MM.1S (cell line): ENCODE measurements around the gene DCXR.

Source experiments
- DNase-seq: peaks from one replicate; pipeline ENCODE4 v3.0.0-alpha.2; 2015
- H2AFZ ChIP-seq: fragments of 300-600 bp; sonication (generic); 2 replicates; pipeline ENCODE4 v1.6.0; 2016; ENCODE audit warnings: antibody characterized with exemption, low read length
- H3F3A ChIP-seq: fragments of 300-600 bp; sonication (generic); 2 replicates; pipeline ENCODE4 v1.6.1; 2016; ENCODE audit warnings: mild to moderate bottlenecking, antibody characterized with exemption, low read length, moderate library complexity, mixed read lengths; ENCODE audit not compliant: insufficient read depth
- H3K27ac ChIP-seq: fragments of 300-600 bp; sonication (generic); 2 replicates; pipeline ENCODE4 v1.5.1; 2016; ENCODE audit warnings: mild to moderate bottlenecking, low read length
- H3K27me3 ChIP-seq: fragments of 300-600 bp; sonication (generic); replicated peaks from 2 replicates; pipeline ENCODE4 v1.6.0; 2016; ENCODE audit warnings: low read length; ENCODE audit not compliant: insufficient read depth
- H3K36me3 ChIP-seq: fragments of 300-600 bp; sonication (generic); replicated peaks from 2 replicates; pipeline ENCODE4 v1.6.1; 2016; ENCODE audit warnings: mild to moderate bottlenecking, low read length, mixed read lengths; ENCODE audit not compliant: insufficient read depth
- H3K4me1 ChIP-seq: fragments of 300-600 bp; sonication (generic); 2 replicates; pipeline ENCODE4 v1.6.1; 2016; ENCODE audit warnings: low read length, mixed read lengths
- H3K4me2 ChIP-seq: fragments of 300-600 bp; sonication (generic); 2 replicates; pipeline ENCODE4 v1.6.0; 2016; ENCODE audit warnings: low read depth, low read length
- H3K4me3 ChIP-seq: fragments of 300-600 bp; sonication (generic); 2 replicates; pipeline ENCODE4 v1.5.1; 2016; ENCODE audit warnings: low read length, mixed read lengths
- H3K79me2 ChIP-seq: fragments of 300-600 bp; sonication (generic); 2 replicates; pipeline ENCODE4 v1.6.1; 2016; ENCODE audit warnings: mixed run types, low read length, mixed read lengths
- H3K9ac ChIP-seq: fragments of 300-600 bp; sonication (generic); 2 replicates; pipeline ENCODE4 v1.6.1; 2016; ENCODE audit warnings: low read length, mixed read lengths
- H3K9me2 ChIP-seq: fragments of 300-600 bp; sonication (generic); replicated peaks from 2 replicates; pipeline ENCODE4 v1.6.1; 2016; ENCODE audit warnings: mild to moderate bottlenecking, low read length, mixed read lengths; ENCODE audit not compliant: insufficient read depth
- H3K9me3 ChIP-seq: fragments of 300-600 bp; sonication (generic); replicated peaks from 2 replicates; pipeline ENCODE4 v1.6.1; 2016; ENCODE audit warnings: mild to moderate bottlenecking, low read length, mixed read lengths; ENCODE audit not compliant: insufficient read depth
- H4K20me1 ChIP-seq: fragments of 300-600 bp; sonication (generic); 2 replicates; pipeline ENCODE4 v1.6.1; 2016; ENCODE audit warnings: mild to moderate bottlenecking, low read length, moderate library complexity, mixed read lengths; ENCODE audit not compliant: insufficient read depth
- EZH2 ChIP-seq: fragments of 300-600 bp; sonication (generic); optimal IDR thresholded peaks from 2 replicates; pipeline ENCODE3; 2017; ENCODE audit warnings: low read depth, mild to moderate bottlenecking, antibody characterized with exemption, low read length, mixed read lengths
- EZH2phosphoT487 ChIP-seq: fragments of 300-600 bp; sonication (generic); IDR thresholded peaks from 2 replicates; pipeline ENCODE4 v1.6.1; 2018; ENCODE audit warnings: antibody characterized with exemption, low read length
- TF ChIP-seq, protein P1 (sequence below): fragments of 300-600 bp; sonication (generic); IDR thresholded peaks from 2 replicates; pipeline ENCODE4 v1.5.1; 2016; ENCODE audit warnings: antibody characterized with exemption, low read length, mixed read lengths

The DCXR gene

DNA sequence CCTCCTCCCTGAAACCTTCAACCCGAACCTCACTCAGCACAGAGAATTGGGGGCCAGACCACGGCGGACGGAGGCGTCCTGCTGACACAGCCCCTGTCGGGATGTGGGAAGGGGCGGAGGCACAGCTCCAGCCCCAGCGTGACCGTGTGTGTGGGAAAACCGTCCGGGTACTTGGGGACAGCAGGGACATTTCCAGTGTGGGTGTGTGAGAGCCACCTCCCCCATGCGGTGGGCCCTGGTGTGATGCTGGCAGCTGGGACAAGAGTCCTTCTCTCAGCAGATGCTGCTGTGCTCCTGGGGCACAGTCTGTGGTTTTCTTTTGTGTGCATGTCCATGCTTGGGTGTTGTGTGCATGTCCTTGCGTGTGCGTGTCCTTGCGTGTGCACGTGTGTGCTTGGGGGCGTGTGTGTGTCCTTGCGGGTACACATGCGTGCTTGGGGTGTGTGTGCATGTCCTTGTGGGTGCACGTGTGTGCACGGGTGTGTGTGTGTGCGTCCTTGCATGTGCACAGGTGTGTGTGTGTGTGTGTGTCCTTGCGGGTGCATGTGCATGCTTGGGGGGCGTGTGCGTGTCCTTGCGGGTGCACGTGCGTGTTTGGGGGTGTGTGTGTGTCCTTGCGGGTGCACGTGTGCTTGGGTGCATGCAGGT is 31.7 kb downstream of the DCXR start:
- H3K4me3 ChIP-seq, result no peak overlapping the region
- no peak overlapping the region for H3K4me2 ChIP-seq
- no peak overlapping the region for H3K9ac ChIP-seq
- no peak overlapping the region for H2AFZ ChIP-seq
- TF ChIP-seq EZH2phosphoT487 (no peak), EZH2 (no peak)
- TF ChIP-seq, protein P1, sequence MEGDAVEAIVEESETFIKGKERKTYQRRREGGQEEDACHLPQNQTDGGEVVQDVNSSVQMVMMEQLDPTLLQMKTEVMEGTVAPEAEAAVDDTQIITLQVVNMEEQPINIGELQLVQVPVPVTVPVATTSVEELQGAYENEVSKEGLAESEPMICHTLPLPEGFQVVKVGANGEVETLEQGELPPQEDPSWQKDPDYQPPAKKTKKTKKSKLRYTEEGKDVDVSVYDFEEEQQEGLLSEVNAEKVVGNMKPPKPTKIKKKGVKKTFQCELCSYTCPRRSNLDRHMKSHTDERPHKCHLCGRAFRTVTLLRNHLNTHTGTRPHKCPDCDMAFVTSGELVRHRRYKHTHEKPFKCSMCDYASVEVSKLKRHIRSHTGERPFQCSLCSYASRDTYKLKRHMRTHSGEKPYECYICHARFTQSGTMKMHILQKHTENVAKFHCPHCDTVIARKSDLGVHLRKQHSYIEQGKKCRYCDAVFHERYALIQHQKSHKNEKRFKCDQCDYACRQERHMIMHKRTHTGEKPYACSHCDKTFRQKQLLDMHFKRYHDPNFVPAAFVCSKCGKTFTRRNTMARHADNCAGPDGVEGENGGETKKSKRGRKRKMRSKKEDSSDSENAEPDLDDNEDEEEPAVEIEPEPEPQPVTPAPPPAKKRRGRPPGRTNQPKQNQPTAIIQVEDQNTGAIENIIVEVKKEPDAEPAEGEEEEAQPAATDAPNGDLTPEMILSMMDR, result no peak
- no peak for DNase-seq
- H3K79me2 ChIP-seq, result no peaks in the 10 kb centered on the region
- no peaks in the 10 kb centered on the region for H3K36me3 ChIP-seq
- H3F3A ChIP-seq, result no peaks in the 10 kb centered on the region
- H3K4me1 ChIP-seq, result no peaks in the 10 kb centered on the region
- H3K27me3 ChIP-seq, result no peaks in the 10 kb centered on the region
- no peak overlapping the region for H3K27ac ChIP-seq
- no peaks in the 10 kb centered on the region for H3K9me3 ChIP-seq
- H3K9me2 ChIP-seq, result no peaks in the 10 kb centered on the region
- no peaks in the 10 kb centered on the region for H4K20me1 ChIP-seq

DNA sequence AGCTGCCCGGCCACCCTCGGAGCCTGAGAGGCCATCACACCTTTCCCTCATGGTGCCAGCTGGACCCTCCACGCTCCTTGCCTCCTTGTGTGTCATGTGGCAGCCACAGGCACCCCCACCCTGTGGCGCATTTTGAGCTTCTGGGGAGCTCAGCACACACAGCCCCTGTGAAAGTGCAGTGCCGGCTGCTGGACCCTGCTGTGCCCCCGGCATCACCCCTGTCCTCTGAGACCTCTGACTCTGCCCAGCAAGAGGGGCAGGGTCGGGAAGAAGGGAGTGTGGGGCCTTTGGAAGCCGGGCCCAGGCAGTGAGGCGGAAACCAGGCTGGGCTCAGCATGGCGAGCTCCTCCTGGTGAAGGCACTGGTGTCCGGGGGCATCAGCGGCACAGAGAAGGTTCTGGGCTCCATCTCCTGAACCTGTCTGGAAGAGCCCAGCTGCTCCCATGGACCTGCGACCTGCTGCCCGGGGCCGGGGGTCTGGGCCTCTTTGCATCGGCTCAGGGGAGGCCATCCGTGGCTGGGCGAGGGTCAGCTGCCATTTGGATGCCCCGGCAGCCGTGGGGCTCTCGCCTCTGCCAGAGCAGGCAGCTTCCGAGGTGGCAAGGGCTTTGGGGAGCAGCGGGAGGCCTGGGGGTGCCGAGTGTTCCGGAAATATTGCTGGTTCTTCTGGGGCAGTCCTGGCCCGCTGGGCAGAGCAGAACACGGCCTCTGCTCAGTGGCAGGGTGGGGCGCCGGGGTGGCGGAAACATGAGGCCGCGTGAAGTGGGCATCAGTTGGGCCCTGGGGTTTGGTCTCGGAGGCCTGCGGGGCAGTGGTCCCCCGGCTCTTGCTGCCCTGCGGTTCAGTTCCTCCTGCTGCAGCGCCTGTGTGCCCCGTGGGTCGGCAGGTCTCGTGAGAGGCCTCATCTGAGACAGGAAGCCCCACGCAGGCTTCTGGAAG is 32.7 kb downstream of the DCXR start:
- Histone ChIP-seq H3K9ac (no peak overlapping the region), H3K4me1 (no peaks in the 10 kb centered on the region), H3K27me3 (no peaks in the 10 kb centered on the region), H3F3A (no peaks in the 10 kb centered on the region), H4K20me1 (no peaks in the 10 kb centered on the region), H3K9me2 (no peaks in the 10 kb centered on the region), H3K36me3 (no peaks in the 10 kb centered on the region), H2AFZ (no peak overlapping the region), H3K4me3 (no peak overlapping the region), H3K9me3 (no peaks in the 10 kb centered on the region), H3K4me2 (no peak overlapping the region), H3K27ac (no peak overlapping the region), H3K79me2 (no peaks in the 10 kb centered on the region)
- TF ChIP-seq, protein P1, result no peak
- TF ChIP-seq EZH2 (no peak), EZH2phosphoT487 (no peak)
- DNase-seq, result no peak

DNA sequence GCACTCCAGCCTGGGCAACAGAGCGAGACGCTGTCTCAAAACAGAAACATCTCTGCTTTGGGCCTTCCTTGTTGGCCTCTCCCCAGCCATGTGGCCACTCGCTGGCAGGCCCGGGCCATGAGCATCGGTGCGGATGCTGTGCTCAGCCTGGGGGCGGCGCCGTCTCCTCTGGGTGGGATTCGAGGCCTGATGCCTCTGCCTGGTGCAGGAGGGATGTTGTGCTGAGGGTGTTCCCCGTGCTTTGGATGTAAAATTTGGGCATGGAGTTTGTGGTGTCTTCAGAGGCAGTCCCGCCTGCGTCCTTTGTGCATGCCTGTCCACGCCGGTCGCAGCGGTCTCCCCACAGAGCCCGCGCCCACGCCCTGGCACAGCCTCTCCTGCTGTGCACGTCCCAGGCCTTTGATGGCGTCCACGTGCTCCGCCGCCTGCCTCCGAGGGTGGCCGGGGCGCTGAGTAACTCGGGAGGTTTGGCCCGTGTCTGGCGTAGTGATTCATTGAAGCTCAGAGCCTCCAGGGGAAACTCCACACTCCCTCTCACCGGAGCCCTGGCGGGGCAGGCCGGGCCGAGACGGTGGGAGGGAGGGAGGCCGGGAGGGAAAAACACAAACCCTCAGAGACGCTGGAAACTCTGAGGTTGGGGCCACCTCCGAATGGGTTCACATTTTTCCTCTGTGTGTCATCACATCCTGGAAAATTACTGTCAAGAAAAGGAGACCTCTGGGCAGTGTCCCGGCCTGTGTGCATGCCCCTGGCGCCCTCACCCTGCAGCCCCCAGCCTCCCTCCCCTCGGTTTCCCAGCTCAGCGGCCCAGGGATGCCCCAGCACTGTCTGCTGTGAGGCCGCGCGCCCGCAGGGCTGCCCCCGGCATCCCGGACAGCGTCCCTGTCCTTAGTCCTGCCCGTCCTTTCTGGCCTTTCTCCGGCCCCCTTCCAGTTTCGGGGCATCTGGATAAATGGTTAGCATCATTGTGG is 33.8 kb downstream of the DCXR start:
- Histone ChIP-seq H3F3A (no peaks in the 10 kb centered on the region), H3K36me3 (no peaks in the 10 kb centered on the region), H2AFZ (no peak overlapping the region), H3K9me3 (no peaks in the 10 kb centered on the region), H3K27me3 (no peaks in the 10 kb centered on the region), H3K4me1 (no peaks in the 10 kb centered on the region), H3K9ac (no peak overlapping the region), H4K20me1 (no peaks in the 10 kb centered on the region), H3K9me2 (no peaks in the 10 kb centered on the region), H3K27ac (no peak overlapping the region), H3K79me2 (no peaks in the 10 kb centered on the region), H3K4me3 (no peak overlapping the region), H3K4me2 (no peak overlapping the region)
- no peak for DNase-seq
- TF ChIP-seq EZH2phosphoT487 (no peak), EZH2 (no peak)
- TF ChIP-seq, protein P1, result no peak
